ENCODE results near the gene DLG2.

Gene DLG2

DNA sequence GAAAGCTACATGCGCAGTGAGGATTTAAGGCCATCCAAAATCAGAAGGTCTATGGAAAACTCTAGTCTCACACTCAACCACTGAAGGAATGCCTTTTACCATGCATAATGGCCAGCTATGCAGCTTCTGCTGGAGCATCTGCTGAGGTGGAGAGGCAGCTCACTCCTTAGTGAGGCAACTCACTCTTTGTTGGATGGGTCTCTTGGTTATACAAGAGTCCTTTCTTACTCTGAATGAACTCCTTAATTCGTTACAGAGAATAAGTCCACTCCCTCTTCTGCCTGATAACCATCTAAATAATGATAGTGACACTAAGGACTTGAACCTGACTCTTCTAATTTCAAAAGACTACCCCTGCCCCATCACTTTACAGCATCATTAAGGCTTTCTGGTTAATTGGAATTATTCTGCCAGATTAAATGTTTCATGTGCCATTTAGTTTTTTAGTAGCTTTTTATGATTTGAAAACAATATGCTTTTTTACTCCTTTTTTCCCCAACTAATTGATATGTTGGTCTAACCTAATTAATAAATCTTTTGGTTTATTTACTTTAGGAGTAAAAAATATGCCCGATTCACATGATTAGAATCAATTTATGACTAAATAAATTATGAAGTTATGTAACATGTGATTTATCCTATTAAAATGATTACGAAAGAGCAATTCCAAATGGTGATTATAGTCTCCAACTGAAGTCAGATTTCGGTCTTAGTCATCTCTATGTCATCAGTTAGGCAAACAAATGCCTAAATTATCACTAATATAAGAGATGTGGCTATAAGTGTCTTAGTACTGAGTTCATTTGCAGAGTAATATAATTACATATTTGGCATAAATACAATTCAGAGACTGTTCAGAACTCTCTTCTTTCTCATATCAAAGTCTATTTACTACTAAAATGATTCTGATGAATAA lies 2054.3 kb downstream of the DLG2 start:
- DNase-seq: no peak

DNA sequence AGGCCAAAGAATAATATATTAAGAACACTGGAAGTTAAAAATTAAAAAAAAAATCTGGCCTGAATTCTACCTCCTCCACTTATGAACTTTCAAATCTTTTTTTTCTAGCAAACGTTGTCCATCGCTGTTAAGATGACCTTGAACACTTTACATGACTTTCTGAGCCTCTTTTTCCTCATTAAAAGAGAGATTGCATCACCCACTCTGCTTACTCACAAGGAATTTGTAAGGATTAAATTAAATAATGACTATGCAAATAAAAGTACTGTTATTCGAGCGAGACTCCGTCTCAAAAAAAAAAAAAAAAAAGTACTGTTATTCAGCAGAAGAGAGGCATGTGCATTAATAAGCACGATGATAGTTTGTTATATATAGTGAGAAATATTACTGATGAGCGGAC lies 2055.8 kb downstream of the DLG2 start:
- DNase-seq: no peak

GRCh38 chr11:83569134-83569805 lies 2057.9 kb downstream of the DLG2 start:
- DNase-seq: no peak

GRCh38 chr11:83568516-83568915 lies 2058.6 kb downstream of the DLG2 start:
- no peak for DNase-seq

GRCh38 chr11:83566950-83567349 lies 2060.2 kb downstream of the DLG2 start:
- no peak for DNase-seq

DNA sequence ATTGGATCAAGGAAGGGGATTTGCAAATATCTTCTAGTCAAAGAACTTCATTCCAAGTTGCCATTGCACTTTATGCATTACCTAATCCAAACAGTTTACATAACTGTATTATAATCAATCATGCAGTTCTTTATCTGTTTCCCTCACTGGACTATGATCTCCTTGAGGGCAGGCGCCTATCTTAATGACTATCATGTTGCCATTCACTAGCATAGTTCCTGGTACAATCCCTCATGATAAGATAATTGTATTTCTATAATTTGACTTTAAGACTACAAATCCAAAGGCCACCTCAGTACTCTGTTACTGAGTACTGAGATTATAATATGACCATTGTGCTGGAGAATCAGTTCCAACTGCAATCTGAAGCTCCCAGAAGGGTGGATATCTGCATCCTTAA lies 2062.3 kb downstream of the DLG2 start:
- no peak for DNase-seq

- no peak for DNase-seq
These were observed 2068.9 kb downstream of the DLG2 start for GRCh38 chr11:83558281-83558680.

- DNase-seq: no peak
These were observed 2069.5 kb downstream of the DLG2 start for GRCh38 chr11:83557653-83558052.

DNA sequence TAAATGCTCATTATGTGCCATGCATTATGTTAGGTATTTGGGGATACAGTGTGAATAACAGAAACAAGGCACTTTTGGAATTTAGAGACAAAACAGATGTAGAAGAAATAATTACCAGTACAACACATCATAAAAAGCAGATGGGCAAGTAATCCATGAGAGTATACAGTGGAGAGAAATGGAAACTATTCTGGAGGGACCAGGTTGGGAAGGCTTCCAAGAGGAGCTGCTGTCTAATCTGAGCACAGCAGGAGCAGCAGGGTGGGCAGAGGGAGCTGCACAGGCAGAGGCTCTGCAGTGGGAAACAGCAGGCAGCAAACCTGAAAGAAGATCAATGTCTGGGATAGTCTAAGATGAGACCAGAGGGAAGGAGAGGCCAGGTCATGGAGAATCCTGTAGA lies 2072.3 kb downstream of the DLG2 start:
- no peak for DNase-seq

- no peak for DNase-seq
These were observed 2077.0 kb downstream of the DLG2 start for GRCh38 chr11:83549984-83550667.

GRCh38 chr11:83546368-83546767 lies 2080.8 kb downstream of the DLG2 start:
- DNase-seq: no peak

- DNase-seq: no peak
These were observed 2081.5 kb downstream of the DLG2 start for GRCh38 chr11:83545494-83546260.

- DNase-seq: no peak
These were observed 2082.3 kb downstream of the DLG2 start for GRCh38 chr11:83544846-83545245.

DNA sequence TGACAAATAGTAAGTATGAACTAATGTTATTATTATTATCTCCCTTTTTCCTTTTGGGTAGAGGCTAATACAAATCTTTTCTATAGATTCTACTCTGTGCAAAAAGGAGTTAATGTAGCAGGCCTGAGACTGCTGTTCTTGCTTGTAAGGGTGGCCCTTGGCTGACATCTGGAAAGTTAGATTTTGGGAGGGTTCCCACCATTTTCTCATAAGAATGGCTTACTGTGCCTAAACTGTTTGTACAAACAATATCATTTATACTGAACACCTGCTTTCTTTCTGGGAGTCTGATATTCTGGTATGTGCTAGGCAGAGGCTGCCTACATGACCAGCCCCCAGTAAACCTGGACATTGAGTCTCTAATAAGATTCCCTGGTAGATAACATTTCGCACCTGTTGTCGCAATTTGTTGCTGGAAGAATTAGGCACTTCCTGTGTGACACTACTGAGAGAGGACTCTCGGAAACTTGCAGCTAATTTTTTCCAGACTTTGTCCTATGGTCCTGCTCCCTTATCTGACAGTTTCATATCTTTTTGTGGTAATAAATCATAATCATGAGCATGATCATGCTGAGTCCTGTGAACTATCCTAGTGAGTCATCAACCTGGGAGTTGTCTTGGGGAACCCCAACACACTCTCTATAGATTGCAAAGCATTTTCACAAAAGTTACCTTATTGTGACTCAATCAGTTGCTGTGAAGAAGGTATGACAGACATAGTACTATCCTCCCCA lies 2083.3 kb downstream of the DLG2 start:
- DNase-seq: no peak

DNA sequence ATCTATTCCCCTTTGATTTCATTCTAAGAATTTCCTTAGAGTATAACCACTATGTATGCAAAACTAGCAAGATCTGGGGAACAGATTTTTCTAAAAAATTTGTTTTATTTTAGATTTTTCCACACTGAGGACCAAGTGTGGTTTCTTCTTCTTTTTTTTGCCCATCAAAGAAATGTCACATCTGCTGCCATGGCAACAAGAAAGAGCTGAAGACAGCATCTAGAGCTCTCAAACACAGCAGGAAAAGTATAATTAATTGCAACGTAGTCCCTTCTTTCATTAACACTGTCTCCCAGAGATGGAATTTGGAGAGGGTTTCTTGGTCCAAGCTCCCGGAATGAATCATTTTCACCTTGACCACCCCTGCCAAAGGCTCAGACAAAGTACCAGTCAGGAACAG lies 2084.3 kb downstream of the DLG2 start:
- no peak for DNase-seq

DNA sequence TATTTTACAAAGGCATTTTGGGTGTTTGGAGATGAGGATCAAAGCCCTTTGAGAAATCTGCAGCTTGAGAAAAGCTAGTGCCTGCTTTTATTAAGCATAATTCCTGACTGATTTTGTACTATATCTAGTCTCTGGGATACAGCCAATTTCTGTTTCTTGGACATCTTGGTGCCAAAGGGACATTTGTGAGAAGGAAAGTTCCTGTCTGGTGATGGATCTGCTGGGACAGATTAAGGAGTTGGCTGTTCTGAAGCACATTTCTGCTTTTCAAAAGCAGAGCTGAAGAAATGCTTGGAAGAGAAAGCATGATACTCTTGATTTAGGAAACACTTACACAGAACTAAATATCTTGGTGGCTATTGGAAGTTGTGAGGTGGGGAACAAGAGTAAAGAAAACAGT lies 2086.4 kb downstream of the DLG2 start:
- DNase-seq: no peak

- no peak for DNase-seq
These were observed 2086.9 kb downstream of the DLG2 start for GRCh38 chr11:83540112-83540675.

- no peak for DNase-seq
These were observed 2088.9 kb downstream of the DLG2 start for GRCh38 chr11:83538286-83538685.

DNA sequence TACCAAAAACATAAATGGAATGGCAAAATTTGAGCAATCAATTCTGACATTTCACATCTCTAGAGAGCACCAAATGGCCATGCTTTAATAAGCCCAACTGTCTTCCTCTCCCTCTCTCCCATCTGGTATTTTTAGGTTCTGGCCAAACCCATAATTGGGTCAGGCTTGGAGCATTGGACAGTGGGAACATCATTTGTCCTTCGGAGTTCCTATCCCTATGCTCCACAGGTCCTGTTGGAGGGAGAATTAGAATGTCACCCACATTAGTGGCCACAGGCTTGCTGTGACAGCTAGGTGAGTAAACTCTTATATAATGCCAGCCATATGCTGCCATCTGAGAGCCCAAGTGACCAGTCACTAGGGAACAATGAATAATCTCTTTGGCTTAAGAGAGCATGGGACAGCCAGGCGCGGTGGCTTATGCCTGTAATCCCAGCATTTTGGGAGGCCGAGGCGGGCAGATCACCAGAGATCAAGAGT lies 2090.0 kb downstream of the DLG2 start:
- no peak for DNase-seq

- DNase-seq: no peak
These were observed 2094.0 kb downstream of the DLG2 start for GRCh38 chr11:83533166-83533565.

DNA sequence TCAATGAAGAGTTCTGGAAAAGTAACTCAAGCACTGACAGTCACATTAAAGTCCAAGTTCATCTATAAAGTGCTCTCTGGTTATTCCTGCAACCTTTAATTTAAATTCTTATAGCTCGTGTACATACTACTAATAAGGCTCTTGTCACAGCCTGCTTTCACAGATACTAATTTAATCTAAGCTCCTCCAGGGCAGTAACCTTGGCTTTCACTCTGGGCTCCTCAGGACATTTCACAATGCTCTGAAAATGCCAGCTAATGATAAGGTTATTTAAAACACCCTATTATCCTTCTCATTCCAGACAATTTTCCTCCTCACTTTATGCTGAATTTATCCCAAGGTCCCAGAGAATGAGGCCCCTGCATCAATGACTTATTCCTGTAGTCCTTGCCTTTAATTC lies 2098.3 kb downstream of the DLG2 start:
- no peak for DNase-seq

GRCh38 chr11:83528225-83528624 lies 2098.9 kb downstream of the DLG2 start:
- no peak for DNase-seq

Data from activated CD8-positive, alpha-beta memory T cell treated with anti-CD3 and anti-CD28 coated beads for 24 hours (primary cell).